ENCODE data around the gene TIMM10.

GRCh38 chr11:57551941-57552340 is 21.4 kb upstream of the TIMM10 start:
- TF ChIP-seq, protein P1, sequence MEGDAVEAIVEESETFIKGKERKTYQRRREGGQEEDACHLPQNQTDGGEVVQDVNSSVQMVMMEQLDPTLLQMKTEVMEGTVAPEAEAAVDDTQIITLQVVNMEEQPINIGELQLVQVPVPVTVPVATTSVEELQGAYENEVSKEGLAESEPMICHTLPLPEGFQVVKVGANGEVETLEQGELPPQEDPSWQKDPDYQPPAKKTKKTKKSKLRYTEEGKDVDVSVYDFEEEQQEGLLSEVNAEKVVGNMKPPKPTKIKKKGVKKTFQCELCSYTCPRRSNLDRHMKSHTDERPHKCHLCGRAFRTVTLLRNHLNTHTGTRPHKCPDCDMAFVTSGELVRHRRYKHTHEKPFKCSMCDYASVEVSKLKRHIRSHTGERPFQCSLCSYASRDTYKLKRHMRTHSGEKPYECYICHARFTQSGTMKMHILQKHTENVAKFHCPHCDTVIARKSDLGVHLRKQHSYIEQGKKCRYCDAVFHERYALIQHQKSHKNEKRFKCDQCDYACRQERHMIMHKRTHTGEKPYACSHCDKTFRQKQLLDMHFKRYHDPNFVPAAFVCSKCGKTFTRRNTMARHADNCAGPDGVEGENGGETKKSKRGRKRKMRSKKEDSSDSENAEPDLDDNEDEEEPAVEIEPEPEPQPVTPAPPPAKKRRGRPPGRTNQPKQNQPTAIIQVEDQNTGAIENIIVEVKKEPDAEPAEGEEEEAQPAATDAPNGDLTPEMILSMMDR (IDR thresholded peaks at IDR 0.05) = no peak
- TF ChIP-seq POLR2A (IDR thresholded peaks at IDR 0.05) = no peak
